ENCODE measurements around the gene JADE1. TPM values are rescaled to one million over a fixed set of nuclear protein-coding genes. Genes with fewer than 3 reads are reported as not detected.

Gene JADE1
- total and polyA plus RNA-seq, 2 of the 13 experiments (the other 11 are each of a cell fraction or from before 2014, with no cell fraction given) = 5.4 to 19.3 TPM

- TF ChIP-seq, protein P1, sequence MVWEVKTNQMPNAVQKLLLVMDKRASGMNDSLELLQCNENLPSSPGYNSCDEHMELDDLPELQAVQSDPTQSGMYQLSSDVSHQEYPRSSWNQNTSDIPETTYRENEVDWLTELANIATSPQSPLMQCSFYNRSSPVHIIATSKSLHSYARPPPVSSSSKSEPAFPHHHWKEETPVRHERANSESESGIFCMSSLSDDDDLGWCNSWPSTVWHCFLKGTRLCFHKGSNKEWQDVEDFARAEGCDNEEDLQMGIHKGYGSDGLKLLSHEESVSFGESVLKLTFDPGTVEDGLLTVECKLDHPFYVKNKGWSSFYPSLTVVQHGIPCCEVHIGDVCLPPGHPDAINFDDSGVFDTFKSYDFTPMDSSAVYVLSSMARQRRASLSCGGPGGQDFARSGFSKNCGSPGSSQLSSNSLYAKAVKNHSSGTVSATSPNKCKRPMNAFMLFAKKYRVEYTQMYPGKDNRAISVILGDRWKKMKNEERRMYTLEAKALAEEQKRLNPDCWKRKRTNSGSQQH (CRISPR knock-in tag; IDR thresholded peaks at IDR 0.05; ENCODE audit: low read depth) = peak; percentile 71; the same call in 1 of the 2 replicates
- TF ChIP-seq EHMT2 (IDR thresholded peaks at IDR 0.05; ENCODE audit: borderline replicate concordance, low read depth, low read length) = no peak
- TF ChIP-seq CEBPG (CRISPR knock-in tag; IDR thresholded peaks at IDR 0.05) = no peak
- TF ChIP-seq KLF9 (CRISPR knock-in tag; IDR thresholded peaks at IDR 0.05; ENCODE audit: low read depth) = no peak
- TF ChIP-seq ZNF850 (CRISPR knock-in tag; conservative IDR thresholded peaks at IDR 0.05) = 0 out of 2 replicates have a peak, but pooled peaks have one; percentile 57
- peak; percentile 81 for TF ChIP-seq SIN3B (IDR thresholded peaks at IDR 0.05; ENCODE audit: low read length)
- no peak for TF ChIP-seq ZNF30 (CRISPR knock-in tag; IDR thresholded peaks at IDR 0.05)
- no peak for TF ChIP-seq NCOA2 (CRISPR knock-in tag; IDR thresholded peaks at IDR 0.05)
- no peak for TF ChIP-seq JUN (CRISPR knock-in tag; IDR thresholded peaks at IDR 0.05)
- no peak for TF ChIP-seq ZNF234 (CRISPR knock-in tag; conservative IDR thresholded peaks at IDR 0.05)
- no peak for TF ChIP-seq ZNF605 (CRISPR knock-in tag; IDR thresholded peaks at IDR 0.05)
- TF ChIP-seq ZNF543 (CRISPR knock-in tag; IDR thresholded peaks at IDR 0.05) = no peak
- TF ChIP-seq EED (CRISPR knock-in tag; IDR thresholded peaks at IDR 0.05) = no peak
- 0 out of 2 replicates have a peak, but pooled peaks have one; percentile 65 for TF ChIP-seq ZNF33A (CRISPR knock-in tag; IDR thresholded peaks at IDR 0.05; ENCODE audit: borderline replicate concordance)
- TF ChIP-seq, protein P2, sequence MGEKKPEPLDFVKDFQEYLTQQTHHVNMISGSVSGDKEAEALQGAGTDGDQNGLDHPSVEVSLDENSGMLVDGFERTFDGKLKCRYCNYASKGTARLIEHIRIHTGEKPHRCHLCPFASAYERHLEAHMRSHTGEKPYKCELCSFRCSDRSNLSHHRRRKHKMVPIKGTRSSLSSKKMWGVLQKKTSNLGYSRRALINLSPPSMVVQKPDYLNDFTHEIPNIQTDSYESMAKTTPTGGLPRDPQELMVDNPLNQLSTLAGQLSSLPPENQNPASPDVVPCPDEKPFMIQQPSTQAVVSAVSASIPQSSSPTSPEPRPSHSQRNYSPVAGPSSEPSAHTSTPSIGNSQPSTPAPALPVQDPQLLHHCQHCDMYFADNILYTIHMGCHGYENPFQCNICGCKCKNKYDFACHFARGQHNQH (CRISPR knock-in tag; IDR thresholded peaks at IDR 0.05) = no peak; the same call in 1 of the 2 replicates
- TF ChIP-seq SP2 (CRISPR knock-in tag; IDR thresholded peaks at IDR 0.05) = no peak
- TF ChIP-seq, protein P3, sequence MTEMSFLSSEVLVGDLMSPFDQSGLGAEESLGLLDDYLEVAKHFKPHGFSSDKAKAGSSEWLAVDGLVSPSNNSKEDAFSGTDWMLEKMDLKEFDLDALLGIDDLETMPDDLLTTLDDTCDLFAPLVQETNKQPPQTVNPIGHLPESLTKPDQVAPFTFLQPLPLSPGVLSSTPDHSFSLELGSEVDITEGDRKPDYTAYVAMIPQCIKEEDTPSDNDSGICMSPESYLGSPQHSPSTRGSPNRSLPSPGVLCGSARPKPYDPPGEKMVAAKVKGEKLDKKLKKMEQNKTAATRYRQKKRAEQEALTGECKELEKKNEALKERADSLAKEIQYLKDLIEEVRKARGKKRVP (CRISPR knock-in tag; IDR thresholded peaks at IDR 0.05) = no peak
- no peak for TF ChIP-seq ZNF207 (IDR thresholded peaks at IDR 0.05; ENCODE audit: borderline replicate concordance)
- TF ChIP-seq, protein P4, sequence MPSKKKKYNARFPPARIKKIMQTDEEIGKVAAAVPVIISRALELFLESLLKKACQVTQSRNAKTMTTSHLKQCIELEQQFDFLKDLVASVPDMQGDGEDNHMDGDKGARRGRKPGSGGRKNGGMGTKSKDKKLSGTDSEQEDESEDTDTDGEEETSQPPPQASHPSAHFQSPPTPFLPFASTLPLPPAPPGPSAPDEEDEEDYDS (CRISPR knock-in tag; IDR thresholded peaks at IDR 0.05) = 0 out of 2 replicates have a peak, but pooled peaks have one; percentile 13
- TF ChIP-seq, protein P5, sequence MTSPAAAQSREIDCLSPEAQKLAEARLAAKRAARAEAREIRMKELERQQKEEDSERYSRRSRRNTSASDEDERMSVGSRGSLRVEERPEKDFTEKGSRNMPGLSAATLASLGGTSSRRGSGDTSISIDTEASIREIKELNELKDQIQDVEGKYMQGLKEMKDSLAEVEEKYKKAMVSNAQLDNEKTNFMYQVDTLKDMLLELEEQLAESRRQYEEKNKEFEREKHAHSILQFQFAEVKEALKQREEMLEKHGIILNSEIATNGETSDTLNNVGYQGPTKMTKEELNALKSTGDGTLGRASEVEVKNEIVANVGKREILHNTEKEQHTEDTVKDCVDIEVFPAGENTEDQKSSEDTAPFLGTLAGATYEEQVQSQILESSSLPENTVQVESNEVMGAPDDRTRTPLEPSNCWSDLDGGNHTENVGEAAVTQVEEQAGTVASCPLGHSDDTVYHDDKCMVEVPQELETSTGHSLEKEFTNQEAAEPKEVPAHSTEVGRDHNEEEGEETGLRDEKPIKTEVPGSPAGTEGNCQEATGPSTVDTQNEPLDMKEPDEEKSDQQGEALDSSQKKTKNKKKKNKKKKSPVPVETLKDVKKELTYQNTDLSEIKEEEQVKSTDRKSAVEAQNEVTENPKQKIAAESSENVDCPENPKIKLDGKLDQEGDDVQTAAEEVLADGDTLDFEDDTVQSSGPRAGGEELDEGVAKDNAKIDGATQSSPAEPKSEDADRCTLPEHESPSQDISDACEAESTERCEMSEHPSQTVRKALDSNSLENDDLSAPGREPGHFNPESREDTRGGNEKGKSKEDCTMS (CRISPR knock-in tag; conservative IDR thresholded peaks at IDR 0.05) = no peak
- TF ChIP-seq HNF4G (IDR thresholded peaks at IDR 0.05; ENCODE audit: borderline replicate concordance, low read depth, low read length) = no peak; the same call in 1 of the 2 replicates
- 0 out of 2 replicates have a peak, but pooled peaks have one; percentile 24 for TF ChIP-seq HNF4G (CRISPR knock-in tag; IDR thresholded peaks at IDR 0.05; ENCODE audit: borderline replicate concordance, low read depth)
Observed at GRCh38 chr4:128812442-128813235, 3.1 kb downstream of the JADE1 start (continued).
